ENCODE data around the gene BIK.

- TF ChIP-seq CTCF (IDR thresholded peaks at IDR 0.05), result no peak
- no peak for TF ChIP-seq POLR2A (IDR thresholded peaks at IDR 0.05)
These were observed 24.0 kb downstream of the BIK start for GRCh38 chr22:43134553-43134952.
